Stomach (tissue), 4 donors: Measurements from ENCODE around the gene SSTR5.

ENCODE experiments used
- CTCF ChIP-seq, 7 experiments: fragments of 450-650 bp in 4 of 7; fragments of 200-600 bp in 3 of 7; sonication (generic) in 3 of 7; IDR thresholded peaks; one replicate each; pipeline ENCODE4 v1.5.1; 2016 to 2019; ENCODE audit warnings: antibody characterized with exemption in 7 of 7, control low read depth in 2 of 7, mild to moderate bottlenecking in 1 of 7
- POLR2A ChIP-seq, 4 donors: fragments of 450-650 bp; IDR thresholded peaks; one replicate each; pipeline ENCODE4 v1.6.1; 2016; ENCODE audit warnings: antibody characterized with exemption in 4 of 4, control low read depth in 2 of 4, mild to moderate bottlenecking in 1 of 4, moderate library complexity in 1 of 4

GRCh38 chr16:1097156-1097555 lies 24.6 kb downstream of the SSTR5 start:
- TF ChIP-seq CTCF (IDR thresholded peaks at IDR 0.05): no peak
- no peak for TF ChIP-seq POLR2A (IDR thresholded peaks at IDR 0.05)
